Measurements from ENCODE around the gene TSEN34. TPM values are rescaled to one million over a fixed set of nuclear protein-coding genes. Genes with fewer than 3 reads are reported as not detected.
A peak's percentile ranks its signal among the peaks of the same experiment; 100 is the strongest.
"Not testable (repeated sequence)": the region's sequence is repeated elsewhere in the genome, so short reads cannot be mapped to it uniquely, and the experiment has no call there.

The TSEN34 gene
- total RNA-seq, 1 donor from 2014 or later: 47.9 TPM

DNA sequence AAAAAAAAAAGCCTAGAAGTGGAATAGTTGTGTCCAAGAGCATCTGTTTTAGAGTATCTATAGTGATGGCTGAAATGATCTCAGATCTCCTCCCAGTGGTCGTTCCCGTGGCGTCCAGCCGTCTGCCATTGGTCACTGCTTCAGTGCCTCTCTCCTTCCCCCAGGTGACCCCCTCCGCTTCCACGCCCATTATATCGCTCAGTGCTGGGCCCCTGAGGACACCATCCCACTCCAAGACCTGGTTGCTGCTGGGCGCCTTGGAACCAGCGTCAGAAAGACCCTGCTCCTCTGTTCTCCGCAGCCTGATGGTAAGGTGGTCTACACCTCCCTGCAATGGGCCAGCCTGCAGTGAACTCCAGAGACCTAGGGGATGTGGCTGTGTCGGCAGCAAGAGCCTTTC is 1.9 kb downstream of the TSEN34 start:
- DNase-seq (ENCODE audit: low read depth): no peak
- TF ChIP-seq, protein P1, sequence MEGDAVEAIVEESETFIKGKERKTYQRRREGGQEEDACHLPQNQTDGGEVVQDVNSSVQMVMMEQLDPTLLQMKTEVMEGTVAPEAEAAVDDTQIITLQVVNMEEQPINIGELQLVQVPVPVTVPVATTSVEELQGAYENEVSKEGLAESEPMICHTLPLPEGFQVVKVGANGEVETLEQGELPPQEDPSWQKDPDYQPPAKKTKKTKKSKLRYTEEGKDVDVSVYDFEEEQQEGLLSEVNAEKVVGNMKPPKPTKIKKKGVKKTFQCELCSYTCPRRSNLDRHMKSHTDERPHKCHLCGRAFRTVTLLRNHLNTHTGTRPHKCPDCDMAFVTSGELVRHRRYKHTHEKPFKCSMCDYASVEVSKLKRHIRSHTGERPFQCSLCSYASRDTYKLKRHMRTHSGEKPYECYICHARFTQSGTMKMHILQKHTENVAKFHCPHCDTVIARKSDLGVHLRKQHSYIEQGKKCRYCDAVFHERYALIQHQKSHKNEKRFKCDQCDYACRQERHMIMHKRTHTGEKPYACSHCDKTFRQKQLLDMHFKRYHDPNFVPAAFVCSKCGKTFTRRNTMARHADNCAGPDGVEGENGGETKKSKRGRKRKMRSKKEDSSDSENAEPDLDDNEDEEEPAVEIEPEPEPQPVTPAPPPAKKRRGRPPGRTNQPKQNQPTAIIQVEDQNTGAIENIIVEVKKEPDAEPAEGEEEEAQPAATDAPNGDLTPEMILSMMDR (IDR thresholded peaks at IDR 0.05; ENCODE audit: insufficient read depth, low read length, severe bottlenecking): no peak
- no peak for FAIRE-seq
- H3K4me3 ChIP-seq (ENCODE audit: low read depth, low read length): no peak overlapping the region
- H3K36me3 ChIP-seq (ENCODE audit: control insufficient read depth, insufficient read depth, low read length): peaks cover 2% of the 10 kb centered on the region
- H3K27me3 ChIP-seq (ENCODE audit: control insufficient read depth, insufficient read depth, low read length): no peaks in the 10 kb centered on the region

DNA sequence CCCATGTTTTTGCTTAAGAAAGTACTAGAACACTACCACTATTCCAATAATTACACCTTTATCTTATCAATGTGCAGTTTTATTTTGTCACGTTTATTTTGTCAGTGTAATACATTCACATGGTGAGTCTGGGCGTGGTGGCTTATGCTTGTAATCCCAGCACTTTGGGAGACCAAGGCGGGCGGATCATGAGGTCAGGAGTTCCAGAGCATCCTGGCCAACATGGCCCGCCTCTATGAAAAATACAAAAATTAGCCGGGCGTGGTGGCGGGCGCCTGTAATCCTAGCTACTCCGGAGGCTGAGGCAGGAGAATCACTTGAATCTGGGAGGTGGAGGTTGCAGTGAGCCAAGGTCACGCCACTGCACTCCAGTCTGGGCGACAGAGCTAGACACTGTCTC is 3.4 kb downstream of the TSEN34 start:
- DNase-seq (ENCODE audit: low read depth); H3K27me3 ChIP-seq (ENCODE audit: control insufficient read depth, insufficient read depth, low read length); FAIRE-seq; H3K36me3 ChIP-seq (ENCODE audit: control insufficient read depth, insufficient read depth, low read length); H3K4me3 ChIP-seq (ENCODE audit: low read depth, low read length): not testable (repeated sequence)

DNA sequence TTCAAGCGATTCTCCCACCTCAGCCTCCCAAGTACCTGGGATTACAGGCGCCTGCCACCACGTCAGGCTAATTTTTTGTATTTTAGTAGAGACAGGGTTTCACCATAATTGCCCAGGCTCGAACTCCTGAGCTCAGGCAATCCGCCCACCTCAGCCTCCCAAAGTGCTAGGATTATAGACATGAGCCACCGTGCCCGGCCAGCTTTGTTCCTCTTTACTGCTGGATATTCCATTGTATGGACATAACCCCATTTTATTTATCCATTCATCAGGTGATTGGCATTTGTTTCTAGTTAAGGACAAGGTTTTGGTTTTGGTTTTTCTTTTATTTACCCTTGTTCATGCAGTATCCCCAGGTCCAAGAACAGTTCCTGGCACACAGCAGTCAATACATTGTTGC is 5.4 kb downstream of the TSEN34 start:
- no peak overlapping the region for H3K4me3 ChIP-seq (ENCODE audit: low read depth, low read length)
- DNase-seq (ENCODE audit: low read depth): no peak
- TF ChIP-seq, protein P1 (IDR thresholded peaks at IDR 0.05; ENCODE audit: insufficient read depth, low read length, severe bottlenecking): no peak
- no peak for FAIRE-seq
- peaks cover 3% of the 10 kb centered on the region for H3K36me3 ChIP-seq (ENCODE audit: control insufficient read depth, insufficient read depth, low read length)
- no peaks in the 10 kb centered on the region for H3K27me3 ChIP-seq (ENCODE audit: control insufficient read depth, insufficient read depth, low read length)

DNA sequence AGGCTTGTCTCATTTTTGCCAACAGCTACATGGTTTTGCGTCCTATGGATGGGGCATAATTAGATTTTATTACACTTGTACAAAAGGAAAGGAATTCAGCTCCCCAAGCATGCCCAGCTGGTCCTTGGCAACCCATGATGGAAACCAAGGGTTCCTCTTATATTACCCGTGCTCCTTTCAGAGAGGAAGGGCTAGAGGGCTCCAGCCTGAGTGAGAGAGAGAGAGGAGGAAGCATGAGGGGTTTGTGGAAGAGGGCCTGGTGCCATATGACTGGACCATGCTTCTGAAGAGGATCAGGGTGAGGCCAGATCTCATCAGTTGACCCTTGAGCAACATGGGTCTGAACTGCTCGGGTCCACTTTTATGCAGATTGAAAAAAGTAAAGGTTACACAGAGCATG is 6.0 kb downstream of the TSEN34 start:
- TF ChIP-seq, protein P1 (IDR thresholded peaks at IDR 0.05; ENCODE audit: insufficient read depth, low read length, severe bottlenecking): no peak
- FAIRE-seq (no peak), DNase-seq (ENCODE audit: low read depth) (no peak)
- H3K4me3 ChIP-seq (ENCODE audit: low read depth, low read length): no peak overlapping the region
- peaks cover 7% of the 10 kb centered on the region for H3K36me3 ChIP-seq (ENCODE audit: control insufficient read depth, insufficient read depth, low read length)
- H3K27me3 ChIP-seq (ENCODE audit: control insufficient read depth, insufficient read depth, low read length): no peaks in the 10 kb centered on the region

DNA sequence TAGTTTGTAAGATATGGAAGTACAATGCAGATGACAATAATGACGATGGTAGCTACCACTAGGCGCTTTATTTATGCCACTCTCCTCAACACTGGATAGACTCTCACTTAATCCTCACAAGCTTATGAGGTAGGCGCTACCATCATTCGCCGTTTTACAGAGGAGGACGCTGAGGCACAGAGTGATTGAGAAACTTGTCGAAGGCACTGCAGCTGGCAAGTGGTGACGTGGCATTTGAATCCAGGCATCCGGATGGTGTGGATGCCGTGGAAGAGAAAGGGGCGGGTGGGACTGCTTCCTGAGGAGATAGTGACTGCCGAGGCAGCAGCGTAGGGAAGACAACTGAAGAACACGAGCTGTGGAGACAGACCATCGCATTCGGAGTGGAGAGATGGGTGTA is 8.3 kb downstream of the TSEN34 start:
- H3K4me3 ChIP-seq (ENCODE audit: low read depth, low read length): no peak overlapping the region
- peaks cover 27% of the 10 kb centered on the region for H3K36me3 ChIP-seq (ENCODE audit: control insufficient read depth, insufficient read depth, low read length)
- DNase-seq (ENCODE audit: low read depth): no peak
- no peak for FAIRE-seq
- H3K27me3 ChIP-seq (ENCODE audit: control insufficient read depth, insufficient read depth, low read length): no peaks in the 10 kb centered on the region
- TF ChIP-seq, protein P1 (IDR thresholded peaks at IDR 0.05; ENCODE audit: insufficient read depth, low read length, severe bottlenecking): no peak

DNA sequence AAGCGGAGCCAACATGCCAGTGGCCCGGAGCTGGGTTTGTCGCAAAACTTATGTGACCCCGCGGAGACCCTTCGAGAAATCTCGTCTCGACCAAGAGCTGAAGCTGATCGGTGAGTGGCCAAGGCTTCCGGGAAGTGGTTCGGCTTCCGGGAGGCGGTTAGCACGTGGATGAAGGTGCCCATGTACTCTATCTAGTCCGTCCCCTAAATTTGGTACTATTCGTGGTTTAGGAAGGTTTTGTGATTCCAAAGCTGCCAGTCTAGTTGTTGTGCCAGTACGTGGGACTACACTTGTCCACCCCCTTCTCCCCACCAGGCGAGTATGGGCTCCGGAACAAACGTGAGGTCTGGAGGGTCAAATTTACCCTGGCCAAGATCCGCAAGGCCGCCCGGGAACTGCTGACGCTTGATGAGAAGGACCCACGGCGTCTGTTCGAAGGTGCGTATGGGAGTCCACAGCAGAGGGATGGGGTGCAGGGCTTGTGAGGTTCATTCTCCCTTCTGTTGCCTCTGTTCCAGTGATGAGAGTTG is 10.1 kb downstream of the TSEN34 start:
- FAIRE-seq (no peak), DNase-seq (ENCODE audit: low read depth) (no peak)
- TF ChIP-seq, protein P1 (IDR thresholded peaks at IDR 0.05; ENCODE audit: insufficient read depth, low read length, severe bottlenecking): no peak
- Histone ChIP-seq H3K36me3 (ENCODE audit: control insufficient read depth, insufficient read depth, low read length) (peaks cover 39% of the 10 kb centered on the region), H3K4me3 (ENCODE audit: low read depth, low read length) (peak overlapping the region; percentile 62), H3K27me3 (ENCODE audit: control insufficient read depth, insufficient read depth, low read length) (no peaks in the 10 kb centered on the region)
